Testis (tissue), 2 donors: ENCODE measurements around the gene MYO1E.

Experiments used
- POLR2A ChIP-seq: fragments of 450-650 bp; IDR thresholded peaks from one replicate; pipeline ENCODE4 v1.6.1; 2017; ENCODE audit warnings: antibody characterized with exemption, mild to moderate bottlenecking, moderate library complexity
- TF ChIP-seq, protein P1 (sequence below), 3 experiments: fragments of 450-650 bp in 2 of 3; fragments of 200-600 bp in 1 of 3; sonication (generic) in 1 of 3; IDR thresholded peaks; one replicate each; pipeline ENCODE4 v1.5.1; 2016 to 2019; ENCODE audit warnings: antibody characterized with exemption in 3 of 3, mild to moderate bottlenecking in 2 of 3, moderate library complexity in 1 of 3

DNA sequence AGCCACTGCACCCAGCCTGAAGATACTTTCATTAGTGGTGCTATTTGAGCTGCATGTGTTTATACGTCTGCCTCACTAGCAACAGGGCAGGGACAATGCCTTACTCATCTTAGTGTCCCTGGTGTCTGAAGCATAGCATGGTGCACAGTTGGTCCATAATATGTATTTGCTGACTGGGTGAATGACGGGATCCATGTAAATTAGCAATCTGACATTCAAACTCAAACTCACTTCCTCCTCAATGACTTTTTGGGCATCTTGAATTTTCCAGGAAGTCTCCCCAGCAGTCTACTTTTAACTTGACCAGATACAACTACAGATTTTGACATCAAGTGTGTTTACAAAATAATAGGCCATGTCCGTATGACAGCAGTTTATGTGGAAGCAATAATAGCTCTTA lies 169.0 kb downstream of the MYO1E start:
- TF ChIP-seq, protein P1, sequence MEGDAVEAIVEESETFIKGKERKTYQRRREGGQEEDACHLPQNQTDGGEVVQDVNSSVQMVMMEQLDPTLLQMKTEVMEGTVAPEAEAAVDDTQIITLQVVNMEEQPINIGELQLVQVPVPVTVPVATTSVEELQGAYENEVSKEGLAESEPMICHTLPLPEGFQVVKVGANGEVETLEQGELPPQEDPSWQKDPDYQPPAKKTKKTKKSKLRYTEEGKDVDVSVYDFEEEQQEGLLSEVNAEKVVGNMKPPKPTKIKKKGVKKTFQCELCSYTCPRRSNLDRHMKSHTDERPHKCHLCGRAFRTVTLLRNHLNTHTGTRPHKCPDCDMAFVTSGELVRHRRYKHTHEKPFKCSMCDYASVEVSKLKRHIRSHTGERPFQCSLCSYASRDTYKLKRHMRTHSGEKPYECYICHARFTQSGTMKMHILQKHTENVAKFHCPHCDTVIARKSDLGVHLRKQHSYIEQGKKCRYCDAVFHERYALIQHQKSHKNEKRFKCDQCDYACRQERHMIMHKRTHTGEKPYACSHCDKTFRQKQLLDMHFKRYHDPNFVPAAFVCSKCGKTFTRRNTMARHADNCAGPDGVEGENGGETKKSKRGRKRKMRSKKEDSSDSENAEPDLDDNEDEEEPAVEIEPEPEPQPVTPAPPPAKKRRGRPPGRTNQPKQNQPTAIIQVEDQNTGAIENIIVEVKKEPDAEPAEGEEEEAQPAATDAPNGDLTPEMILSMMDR (IDR thresholded peaks at IDR 0.05) = no peak
- TF ChIP-seq POLR2A = no peak
